ENCODE data around the gene NMNAT3. TPM values are rescaled to one million over a fixed set of nuclear protein-coding genes. Genes with fewer than 3 reads are reported as not detected.
"Not testable (repeated sequence)": the region's sequence is repeated elsewhere in the genome, so short reads cannot be mapped to it uniquely, and the experiment has no call there.

NMNAT3 gene
- total RNA-seq, 1 donor from 2014 or later: 1.5 TPM

DNA sequence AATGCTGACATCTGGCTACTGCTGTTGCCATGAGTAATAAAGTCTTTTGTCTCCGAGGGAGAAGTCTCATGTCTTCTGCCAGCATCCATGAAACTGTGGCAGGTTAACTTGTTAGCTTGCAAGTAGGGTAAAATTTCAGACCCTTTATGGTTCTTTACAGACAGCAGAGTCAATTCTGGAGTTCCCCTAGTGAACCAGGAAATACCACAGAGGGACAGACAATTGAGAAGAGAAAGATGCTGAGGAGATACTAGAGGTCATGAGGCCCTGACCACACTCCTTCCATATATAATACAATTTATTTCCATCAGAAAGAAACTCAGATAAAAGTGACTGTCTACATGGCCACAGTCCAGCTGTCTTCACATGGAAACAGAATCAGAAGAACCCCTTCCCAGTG, 38.1 kb downstream of the NMNAT3 start:
- ATAC-seq: no peak
- DNase-seq (ENCODE audit: low spot score): no peak

DNA sequence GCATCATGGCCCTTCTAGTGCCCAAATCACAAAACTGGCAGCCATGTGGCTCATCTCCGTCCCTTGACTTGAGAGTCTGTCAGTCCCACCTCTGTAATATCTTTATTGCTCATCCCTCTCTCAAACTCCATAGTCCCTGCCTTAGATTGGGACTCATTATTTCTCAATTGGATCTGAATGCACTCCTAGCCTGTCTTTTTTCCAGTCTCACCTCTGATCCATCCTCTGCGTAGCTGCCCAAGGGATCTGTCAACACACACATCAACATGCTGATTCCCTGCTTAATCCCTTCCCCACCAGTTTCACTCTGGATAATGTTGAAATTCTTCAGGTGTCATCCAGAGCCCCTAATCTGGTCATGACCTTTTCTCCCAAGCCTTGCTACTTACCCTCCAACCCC, 39.3 kb downstream of the NMNAT3 start:
- ATAC-seq: no peak
- DNase-seq (ENCODE audit: low spot score): no peak

DNA sequence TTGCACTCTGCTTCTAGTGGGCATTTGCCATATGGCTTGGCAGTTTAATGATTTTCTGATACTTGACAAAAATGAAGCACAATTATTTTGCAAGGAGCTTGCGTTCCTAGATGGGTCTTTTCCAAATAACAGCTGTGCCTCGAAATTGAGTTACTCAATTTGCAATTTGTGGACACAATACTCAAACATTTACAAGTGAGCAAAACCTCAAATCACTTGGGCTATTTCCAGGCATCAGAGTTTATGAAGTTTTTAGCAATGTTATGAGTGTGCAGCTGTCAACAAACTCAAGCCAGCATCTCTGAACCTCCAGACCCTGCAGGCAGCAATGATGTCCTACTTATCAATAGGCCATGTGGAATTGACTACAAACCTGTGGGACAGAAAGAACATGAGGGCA, 41.3 kb downstream of the NMNAT3 start:
- no peak for ATAC-seq
- DNase-seq (ENCODE audit: low spot score): no peak

DNA sequence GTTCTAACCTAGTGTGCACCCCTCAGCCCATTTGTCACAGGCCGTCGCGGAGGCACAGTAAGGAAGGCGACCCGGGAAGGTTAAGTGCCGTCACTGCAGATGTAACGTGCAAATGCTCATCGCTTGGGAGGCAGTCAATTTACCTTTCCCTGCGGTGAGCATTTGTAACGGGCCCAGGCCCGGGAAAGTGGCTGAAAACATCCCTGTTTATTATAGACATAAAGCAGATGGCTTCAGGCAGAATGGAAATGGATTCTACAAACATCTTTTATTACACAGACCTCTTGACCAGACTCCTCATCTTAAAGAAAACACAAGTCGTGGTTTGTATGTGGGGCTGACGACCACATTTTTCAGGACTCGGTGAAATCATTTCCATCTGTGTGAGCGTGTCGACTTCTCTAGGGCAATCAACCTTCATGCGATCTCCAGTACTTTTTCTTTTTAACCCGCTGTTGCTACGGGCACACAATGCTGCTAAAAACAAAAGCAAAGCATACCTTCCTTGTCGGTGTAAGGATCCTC, 43.6 kb downstream of the NMNAT3 start:
- DNase-seq (ENCODE audit: low spot score): no peak
- no peak for ATAC-seq

DNA sequence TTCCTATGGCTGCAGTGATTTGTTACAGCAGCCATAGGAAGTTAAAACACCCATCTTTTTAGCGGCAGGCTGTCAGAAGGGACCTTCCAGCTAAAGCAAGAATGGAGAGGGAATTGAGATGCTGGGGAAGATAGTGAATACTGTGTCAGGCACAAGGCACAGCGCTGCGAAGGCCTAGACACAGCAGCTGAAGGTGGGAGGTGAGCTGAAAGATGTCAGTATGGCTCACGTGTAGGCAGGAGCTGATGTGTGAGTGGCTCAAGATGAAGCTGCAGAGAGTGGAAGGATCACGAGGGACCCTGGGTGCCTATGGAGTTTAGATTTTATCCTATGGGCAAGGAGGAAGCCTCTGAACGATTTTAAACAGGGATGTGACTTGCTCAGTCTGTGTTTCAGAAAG, 44.3 kb downstream of the NMNAT3 start:
- no peak for DNase-seq (ENCODE audit: low spot score)
- ATAC-seq: no peak

DNA sequence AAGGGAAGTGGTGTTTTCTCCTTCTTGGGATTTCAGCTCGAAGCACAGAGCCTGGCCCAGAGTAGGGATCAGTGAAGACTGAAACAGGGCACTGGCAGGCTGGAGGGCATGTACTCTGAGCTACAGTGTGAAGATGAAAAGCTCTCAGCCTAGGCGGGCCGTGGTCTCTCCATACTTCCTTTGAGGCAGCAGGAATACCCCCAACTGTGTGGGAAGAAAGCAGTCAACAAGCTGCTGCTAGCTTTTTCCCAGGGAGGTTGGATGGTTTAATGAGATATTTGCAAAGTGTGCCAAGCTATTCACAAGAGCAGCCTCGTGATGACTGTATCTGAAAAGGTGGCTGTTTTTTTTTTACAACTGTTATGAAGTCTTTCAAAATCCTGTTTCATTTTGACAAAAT, 47.2 kb downstream of the NMNAT3 start:
- DNase-seq (ENCODE audit: low spot score) (no peak), ATAC-seq (no peak)

DNA sequence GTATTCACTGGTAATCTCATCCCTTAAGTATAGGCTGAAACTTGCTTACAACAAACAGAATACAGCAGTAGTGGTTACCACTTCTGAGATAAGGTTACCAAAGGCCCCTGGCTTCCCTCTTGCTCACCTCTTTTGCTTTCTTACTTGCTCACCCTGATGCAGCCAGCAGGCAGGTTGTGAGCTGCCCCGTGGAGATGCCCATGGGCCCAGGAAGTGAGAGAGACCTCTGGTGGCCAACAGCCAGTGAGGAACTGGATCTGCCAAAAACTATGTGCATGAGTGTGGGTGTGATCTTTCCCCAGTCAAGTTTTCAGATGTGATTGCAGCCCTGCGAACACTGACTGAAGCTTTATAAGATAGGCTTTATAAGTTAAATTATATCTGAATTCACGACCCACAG, 48.7 kb downstream of the NMNAT3 start:
- no peak for DNase-seq (ENCODE audit: low spot score)

DNA sequence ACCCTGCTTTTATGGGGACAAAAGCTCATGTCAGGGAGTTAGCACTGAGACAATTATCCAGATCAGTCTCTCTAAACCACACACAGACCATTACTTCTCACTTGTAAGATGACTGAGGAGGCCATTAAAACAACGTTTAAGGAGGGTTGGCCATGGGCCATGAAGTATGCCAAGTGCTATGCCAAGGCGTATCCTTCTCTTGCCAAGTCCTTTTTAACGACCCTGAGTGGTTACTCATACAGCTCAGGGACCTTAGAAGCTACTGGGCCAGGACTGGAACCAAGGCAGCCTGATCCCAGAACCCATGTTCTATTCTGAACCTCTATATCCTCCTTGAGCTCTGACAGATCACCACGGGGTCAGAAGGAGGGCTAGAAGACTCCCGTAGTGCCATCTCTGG, 50.0 kb downstream of the NMNAT3 start:
- DNase-seq (ENCODE audit: low spot score) (no peak), ATAC-seq (no peak)

More for the DNA sequence above, 48.7 kb downstream of the NMNAT3 start:
- no peak for ATAC-seq

DNA sequence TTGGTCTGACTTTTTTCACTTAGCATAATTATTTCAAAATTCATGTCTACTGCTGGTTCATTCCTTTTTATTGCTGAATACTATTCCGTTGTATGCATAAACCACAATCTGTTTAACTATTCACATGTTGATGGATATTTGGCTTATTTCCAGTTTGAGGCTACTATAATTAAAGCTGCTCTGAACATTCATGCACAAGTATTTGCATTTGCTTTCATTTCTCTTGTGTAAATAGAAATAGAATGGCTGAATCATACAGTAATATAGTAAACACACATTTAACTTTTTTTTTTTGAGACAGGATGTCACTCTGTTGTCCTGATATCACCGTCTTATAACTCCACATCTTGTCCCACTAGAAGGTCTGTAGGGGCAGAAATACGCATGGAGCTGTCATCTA, 57.3 kb downstream of the NMNAT3 start:
- no peak for DNase-seq (ENCODE audit: low spot score)
- ATAC-seq: no peak

DNA sequence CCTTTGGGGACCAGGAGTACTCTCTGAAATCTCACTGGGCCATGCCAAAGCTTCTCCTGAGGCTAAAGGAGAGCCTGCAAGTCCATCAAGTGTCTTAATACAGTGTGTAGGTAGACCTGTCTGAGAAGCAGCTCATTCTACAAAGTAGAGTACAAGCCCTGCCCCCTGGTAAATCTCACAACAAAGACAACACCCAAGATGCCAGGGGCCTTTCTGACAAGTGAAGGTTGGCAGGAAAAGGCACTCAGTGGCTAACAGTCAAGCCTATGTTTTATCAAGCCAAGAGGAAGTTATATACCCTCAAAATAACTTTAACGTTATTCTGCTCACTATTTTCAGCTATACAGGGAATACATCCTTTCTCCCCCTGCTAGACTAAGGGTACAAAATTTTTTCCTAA, 58.3 kb downstream of the NMNAT3 start:
- ATAC-seq: no peak

DNA sequence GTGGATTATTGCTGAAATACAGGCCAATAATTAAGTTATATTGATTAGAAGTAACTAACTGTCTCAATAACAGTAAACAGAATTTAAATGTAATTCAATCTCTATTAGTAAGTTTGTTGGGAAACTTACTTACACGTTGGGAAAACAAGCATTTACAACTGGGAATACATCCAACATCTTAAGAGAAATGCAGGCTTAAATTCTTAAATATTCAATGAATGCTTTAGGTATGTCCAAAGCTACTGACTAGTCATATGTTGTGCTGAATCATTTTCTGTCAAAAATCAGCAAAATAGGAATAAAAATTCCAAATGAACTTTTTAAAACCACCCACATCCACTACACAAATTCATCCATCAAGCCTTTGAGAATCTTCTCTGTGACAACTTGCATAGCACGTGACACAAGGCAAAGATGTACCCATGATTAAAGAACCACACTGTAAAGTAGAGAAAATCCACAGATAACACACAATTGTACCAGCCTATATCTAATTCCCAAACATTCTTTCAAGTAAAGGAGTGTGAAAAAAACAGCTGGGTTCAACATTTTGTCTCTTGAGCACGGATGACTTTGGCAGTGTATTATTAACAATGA, 60.0 kb downstream of the NMNAT3 start:
- ATAC-seq (no peak), DNase-seq (ENCODE audit: low spot score) (no peak)

More for the DNA sequence above, 58.3 kb downstream of the NMNAT3 start:
- no peak for DNase-seq (ENCODE audit: low spot score)

DNA sequence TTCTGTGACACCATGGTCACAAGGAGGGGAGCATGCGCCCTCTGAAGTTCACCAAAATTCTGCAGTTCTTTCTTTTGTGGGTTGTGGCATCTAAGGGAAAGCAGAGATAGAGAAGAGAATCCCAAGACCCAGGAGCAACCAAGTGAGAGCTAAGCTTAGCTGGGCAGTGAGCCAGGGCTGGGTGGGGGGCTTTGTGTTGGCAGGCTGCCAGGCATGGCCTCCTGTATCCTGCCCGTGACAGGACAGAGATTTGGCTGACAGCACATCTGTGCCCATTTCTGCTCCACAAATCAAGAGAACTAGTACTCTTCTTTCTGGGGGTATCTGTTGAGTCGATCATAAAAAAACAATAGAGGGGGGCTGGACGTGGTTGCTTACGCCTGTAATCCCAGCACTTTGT, 66.2 kb downstream of the NMNAT3 start:
- ATAC-seq (no peak), DNase-seq (ENCODE audit: low spot score) (no peak)

DNA sequence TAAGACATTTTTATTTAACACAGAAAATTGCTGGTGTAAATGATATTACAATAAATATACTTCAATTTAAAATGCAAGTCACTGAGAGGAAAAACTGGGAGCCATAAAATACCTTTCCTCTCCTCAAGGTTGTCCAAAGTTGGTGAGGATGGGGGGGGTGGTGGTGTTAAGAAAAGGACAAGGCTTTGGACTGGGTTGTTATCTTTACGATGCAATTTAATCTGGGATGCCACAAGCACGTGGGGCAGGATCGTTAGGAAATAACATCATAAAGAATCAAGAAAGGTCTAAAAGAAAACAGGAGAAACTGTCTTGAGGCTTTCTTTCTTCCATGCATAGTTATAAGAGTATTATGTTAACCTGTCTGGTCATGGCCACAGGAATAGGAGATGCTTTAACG, 66.9 kb downstream of the NMNAT3 start:
- DNase-seq (ENCODE audit: low spot score) (no peak), ATAC-seq (no peak)

DNA sequence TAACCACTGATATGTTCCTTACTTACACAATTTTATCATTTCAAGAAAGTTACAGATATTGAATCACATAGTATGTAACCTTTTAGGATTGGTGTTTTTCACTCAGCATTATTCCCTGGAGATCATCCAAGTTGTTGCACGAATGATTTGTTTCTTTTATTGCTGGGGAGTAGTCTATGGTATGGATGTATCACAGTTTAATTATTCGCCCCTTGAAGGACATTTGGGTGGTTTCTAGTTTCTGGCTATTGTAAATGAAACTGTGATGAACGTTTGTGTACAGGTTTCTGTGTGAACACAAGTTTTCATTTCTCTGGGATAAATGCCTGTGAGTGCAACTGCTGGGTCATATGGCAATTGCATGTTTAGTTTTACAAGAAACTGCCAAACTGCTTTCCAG, 68.8 kb downstream of the NMNAT3 start:
- DNase-seq (ENCODE audit: low spot score) (no peak), ATAC-seq (no peak)

DNA sequence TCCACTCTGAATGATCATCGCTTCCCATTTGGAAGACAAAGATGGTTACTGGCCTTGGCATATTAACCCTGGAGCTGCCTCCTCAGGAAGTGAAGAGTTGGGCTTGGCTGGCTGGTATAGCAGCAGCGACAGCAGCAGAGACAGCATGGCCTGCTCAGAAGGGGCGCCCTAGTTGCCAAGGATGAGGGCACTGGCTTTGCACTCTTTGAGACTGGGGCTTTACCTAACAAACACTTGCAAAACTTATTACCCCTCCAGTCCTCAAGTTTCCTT, 69.7 kb downstream of the NMNAT3 start:
- DNase-seq (ENCODE audit: low spot score) (no peak), ATAC-seq (no peak)

DNA sequence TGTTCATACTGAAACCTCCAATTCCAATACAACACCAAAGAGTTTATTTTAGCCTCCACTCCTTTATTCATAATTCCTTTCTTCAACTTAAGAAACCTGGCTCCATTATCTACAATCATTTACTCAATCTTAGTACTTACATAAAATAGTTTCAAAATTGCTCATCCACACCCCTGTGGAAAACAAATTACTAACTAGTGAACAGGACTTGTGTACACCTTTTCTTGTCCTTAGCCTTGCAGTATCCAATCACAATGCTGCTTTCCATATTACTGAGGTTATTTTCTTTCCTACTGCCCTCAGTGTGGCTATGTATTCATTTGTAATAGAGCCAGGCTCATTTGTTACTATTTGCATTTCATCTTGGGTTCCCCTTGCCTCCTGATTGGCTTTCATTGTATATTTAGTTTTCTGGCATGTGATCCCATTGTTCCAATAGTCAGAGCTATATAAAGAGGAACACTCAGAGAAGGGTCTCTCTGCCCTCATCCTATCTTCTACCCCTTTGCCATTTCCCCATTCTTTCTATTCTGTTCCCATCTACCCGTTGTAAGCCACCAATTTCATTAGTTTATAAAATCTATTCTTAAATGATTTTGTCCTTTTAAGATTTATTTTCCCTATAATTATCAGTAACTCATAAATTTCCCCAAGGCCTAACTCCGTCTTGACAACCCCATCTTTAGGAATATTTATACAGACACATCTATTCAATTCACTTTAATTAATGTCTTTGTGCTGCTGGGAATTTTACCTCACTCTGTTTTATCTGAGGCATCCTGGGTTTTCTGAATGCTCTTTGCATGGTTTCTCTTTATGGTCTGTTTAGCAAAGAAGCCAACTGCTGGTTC, 70.3 kb downstream of the NMNAT3 start:
- no peak for DNase-seq (ENCODE audit: low spot score)

DNA sequence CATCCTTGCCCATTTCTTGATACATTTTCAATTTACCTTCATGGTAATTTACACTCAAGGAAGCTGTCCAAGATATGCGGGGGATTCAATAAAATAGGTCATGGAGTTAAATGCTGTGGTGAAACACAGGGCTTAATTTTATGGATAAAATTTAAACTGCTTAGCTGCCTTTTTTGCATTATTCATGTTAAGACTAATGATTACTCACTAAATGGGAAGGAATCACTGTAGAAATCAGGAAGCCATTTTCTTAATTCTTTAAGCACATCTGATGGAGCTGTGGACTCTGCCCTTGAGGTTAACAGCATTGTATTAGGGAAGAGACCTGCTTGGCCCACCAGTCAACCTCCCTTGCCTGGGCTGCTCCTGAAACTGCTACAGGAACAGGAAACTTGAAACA, 75.8 kb downstream of the NMNAT3 start:
- ATAC-seq: no peak
- no peak for DNase-seq (ENCODE audit: low spot score)

More for the DNA sequence above, 70.3 kb downstream of the NMNAT3 start:
- ATAC-seq: no peak

DNA sequence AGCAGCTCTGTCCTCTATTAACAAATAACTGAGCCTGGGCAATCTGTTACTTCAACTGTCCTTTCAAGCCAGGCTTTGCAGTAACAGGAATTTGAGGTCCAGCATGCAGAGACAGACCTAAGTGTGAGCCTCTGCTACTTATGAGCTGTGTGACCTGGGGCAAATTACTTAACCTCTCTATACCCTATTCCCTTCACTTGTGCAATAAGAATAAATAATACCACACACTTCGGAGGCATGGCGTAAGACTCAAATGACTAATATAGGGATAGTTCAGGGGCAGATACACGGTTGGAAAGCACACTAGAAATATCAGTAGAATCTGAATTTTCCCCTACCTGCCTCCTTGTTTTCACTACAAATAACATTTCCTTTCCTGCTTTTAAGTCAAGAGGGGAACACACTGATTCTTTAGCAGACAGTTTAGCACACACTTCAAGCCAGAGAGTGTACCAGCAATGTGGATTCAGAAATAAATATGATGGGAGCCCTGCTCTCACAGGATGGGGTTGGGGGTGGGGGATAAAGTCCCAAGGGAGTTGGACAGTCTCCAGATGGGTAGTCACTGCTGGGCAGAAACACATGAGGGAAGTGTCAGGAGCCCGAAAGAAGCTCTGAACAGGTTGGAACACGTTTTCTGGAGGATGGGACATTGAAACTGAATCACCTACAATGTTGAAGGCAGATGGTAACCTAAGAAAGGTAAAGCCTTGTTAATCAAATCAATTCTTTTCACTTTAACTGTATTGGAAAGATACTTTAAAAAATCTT, 76.4 kb downstream of the NMNAT3 start:
- DNase-seq (ENCODE audit: low spot score): no peak
- no peak for ATAC-seq

DNA sequence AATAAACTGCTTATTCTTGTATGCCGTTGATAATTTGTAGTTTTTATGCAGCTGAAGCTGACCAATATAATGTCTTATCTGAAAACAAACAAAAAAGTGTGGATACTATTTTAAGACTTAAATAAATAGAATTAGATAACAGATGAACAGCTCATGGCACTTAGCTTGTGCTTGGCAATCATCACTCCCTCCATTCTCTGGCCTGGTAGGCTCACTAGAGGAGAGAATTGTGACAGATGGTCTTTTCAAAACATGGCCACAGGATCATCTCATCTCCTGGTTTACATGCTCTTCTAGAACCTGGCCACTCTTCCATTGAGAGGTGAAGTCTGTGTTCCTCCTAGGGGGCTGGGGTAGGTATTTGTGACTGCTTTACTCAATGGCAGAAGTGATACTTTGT, 79.8 kb downstream of the NMNAT3 start:
- DNase-seq (ENCODE audit: low spot score): no peak
- ATAC-seq: no peak

DNA sequence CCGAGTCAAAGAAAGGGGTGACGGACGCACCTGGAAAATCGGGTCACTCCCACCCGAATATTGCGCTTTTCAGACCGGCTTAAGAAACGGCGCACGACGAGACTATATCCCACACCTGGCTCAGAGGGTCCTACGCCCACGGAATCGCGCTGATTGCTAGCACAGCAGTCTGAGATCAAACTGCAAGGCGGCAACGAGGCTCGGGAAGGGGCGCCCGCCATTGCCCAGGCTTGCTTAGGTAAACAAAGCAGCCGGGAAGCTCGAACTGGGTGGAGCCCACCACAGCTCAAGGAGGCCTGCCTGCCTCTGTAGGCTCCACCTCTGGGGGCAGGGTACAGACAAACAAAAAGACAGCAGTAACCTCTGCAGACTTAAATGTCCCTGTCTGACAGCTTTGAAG, 86.6 kb downstream of the NMNAT3 start:
- ATAC-seq; DNase-seq (ENCODE audit: low spot score): not testable (repeated sequence)

DNA sequence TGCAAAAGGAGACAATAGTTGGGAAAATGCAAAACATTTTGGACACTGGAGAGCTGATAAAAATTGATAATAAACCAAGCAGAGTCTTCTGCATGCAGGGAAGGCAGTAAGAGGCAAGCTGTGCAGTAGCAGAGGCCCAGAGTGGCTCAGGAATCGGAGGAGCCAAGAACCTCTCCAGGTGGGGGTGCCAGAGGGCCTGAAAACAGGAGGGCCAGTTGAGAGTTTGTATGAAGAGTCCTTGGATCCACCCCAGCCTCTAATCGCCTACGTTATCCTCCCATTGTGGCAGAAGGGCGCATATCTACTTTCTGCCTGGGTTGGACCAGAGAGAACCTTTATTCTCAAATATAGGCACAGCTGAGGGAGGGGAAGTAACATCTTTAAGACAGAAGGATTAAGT, 89.3 kb downstream of the NMNAT3 start:
- DNase-seq (ENCODE audit: low spot score) (no peak), ATAC-seq (no peak)

DNA sequence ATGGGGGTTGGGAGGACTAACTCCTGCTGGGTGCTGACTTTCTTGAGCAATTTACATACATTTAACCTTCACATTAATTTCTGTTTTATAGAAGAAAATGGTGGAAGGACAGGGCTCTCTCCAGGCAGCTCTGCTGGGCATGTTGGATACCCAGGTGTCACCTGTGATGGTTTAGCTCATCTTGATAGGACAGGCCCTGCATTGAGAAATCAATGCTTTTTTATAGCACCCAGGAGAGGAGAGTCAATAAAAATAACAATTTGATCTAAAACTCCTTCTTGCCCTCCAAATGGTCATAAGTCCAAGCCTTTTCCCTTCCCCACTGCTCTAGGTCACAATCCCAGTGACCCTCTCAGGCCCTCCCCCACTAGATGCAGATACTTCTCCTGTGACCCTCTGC, 90.0 kb downstream of the NMNAT3 start:
- DNase-seq (ENCODE audit: low spot score) (no peak), ATAC-seq (no peak)
